Nephron (organoid): ENCODE measurements around the gene HDDC3.

Experiments
- H3K27ac Mint-ChIP-seq, 3 experiments: 2 replicates each; pipeline ENCODE4 v1.8.0; 2020; ENCODE audit warnings: mixed read lengths in 3 of 3, mild to moderate bottlenecking in 2 of 3, moderate library complexity in 1 of 3
- H3K27me3 Mint-ChIP-seq: 2 replicates; pipeline ENCODE4 v1.8.0; 2021; ENCODE audit warnings: low read depth, mild to moderate bottlenecking, moderate library complexity, mixed read lengths
- H3K36me3 Mint-ChIP-seq: 2 replicates; pipeline ENCODE4 v1.8.0; 2020; ENCODE audit warnings: low read depth, mixed read lengths
- H3K4me1 Mint-ChIP-seq: 2 replicates; pipeline ENCODE4 v1.8.0; 2020; ENCODE audit warnings: mixed read lengths
- H3K4me3 Mint-ChIP-seq, 3 experiments: 2 replicates each; pipeline ENCODE4 v1.8.0; 2020; ENCODE audit warnings: mild to moderate bottlenecking in 3 of 3, mixed read lengths in 3 of 3, moderate library complexity in 2 of 3
- H3K9me3 Mint-ChIP-seq: 2 replicates; pipeline ENCODE4 v1.8.0; 2020; ENCODE audit warnings: mixed read lengths
- TF ChIP-seq, protein P1 (sequence below), 3 experiments: fragments of 200-600 bp; sonication (generic); IDR thresholded peaks; one replicate each; pipeline ENCODE4 v1.5.0; 2021; ENCODE audit warnings: antibody characterized with exemption in 3 of 3; ENCODE audit not compliant: unreplicated experiment in 3 of 3

Gene HDDC3

GRCh38 chr15:90915216-90915807 lies 17.0 kb downstream of the HDDC3 start:
- H3K27ac Mint-ChIP-seq, result peak overlapping the region in 2 of 3 experiments; percentile 2 to 63
- H3K4me3 Mint-ChIP-seq, result no peak overlapping the region
- peaks cover 12% of the 10 kb centered on the region for H3K4me1 Mint-ChIP-seq
- peaks cover 48% of the 10 kb centered on the region for H3K36me3 Mint-ChIP-seq
- no peaks in the 10 kb centered on the region for H3K27me3 Mint-ChIP-seq
- no peaks in the 10 kb centered on the region for H3K9me3 Mint-ChIP-seq
- TF ChIP-seq, protein P1, sequence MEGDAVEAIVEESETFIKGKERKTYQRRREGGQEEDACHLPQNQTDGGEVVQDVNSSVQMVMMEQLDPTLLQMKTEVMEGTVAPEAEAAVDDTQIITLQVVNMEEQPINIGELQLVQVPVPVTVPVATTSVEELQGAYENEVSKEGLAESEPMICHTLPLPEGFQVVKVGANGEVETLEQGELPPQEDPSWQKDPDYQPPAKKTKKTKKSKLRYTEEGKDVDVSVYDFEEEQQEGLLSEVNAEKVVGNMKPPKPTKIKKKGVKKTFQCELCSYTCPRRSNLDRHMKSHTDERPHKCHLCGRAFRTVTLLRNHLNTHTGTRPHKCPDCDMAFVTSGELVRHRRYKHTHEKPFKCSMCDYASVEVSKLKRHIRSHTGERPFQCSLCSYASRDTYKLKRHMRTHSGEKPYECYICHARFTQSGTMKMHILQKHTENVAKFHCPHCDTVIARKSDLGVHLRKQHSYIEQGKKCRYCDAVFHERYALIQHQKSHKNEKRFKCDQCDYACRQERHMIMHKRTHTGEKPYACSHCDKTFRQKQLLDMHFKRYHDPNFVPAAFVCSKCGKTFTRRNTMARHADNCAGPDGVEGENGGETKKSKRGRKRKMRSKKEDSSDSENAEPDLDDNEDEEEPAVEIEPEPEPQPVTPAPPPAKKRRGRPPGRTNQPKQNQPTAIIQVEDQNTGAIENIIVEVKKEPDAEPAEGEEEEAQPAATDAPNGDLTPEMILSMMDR (IDR thresholded peaks at IDR 0.05; ENCODE audit: unreplicated experiment in 3 of 3), result no peak

GRCh38 chr15:90914305-90915080 lies 17.9 kb downstream of the HDDC3 start:
- peaks cover 12% of the 10 kb centered on the region for H3K4me1 Mint-ChIP-seq
- no peaks in the 10 kb centered on the region for H3K9me3 Mint-ChIP-seq
- H3K4me3 Mint-ChIP-seq, result no peak overlapping the region
- no peaks in the 10 kb centered on the region for H3K27me3 Mint-ChIP-seq
- peaks cover 40% of the 10 kb centered on the region for H3K36me3 Mint-ChIP-seq
- TF ChIP-seq, protein P1 (IDR thresholded peaks at IDR 0.05; ENCODE audit: unreplicated experiment in 3 of 3), result no peak
- peak overlapping the region in 1 of 3 experiments; percentile 63 for H3K27ac Mint-ChIP-seq

- H3K4me3 Mint-ChIP-seq, result no peak overlapping the region
- H3K36me3 Mint-ChIP-seq, result peaks cover 40% of the 10 kb centered on the region
- no peaks in the 10 kb centered on the region for H3K27me3 Mint-ChIP-seq
- TF ChIP-seq, protein P1 (IDR thresholded peaks at IDR 0.05; ENCODE audit: unreplicated experiment in 3 of 3), result no peak
- H3K9me3 Mint-ChIP-seq, result no peaks in the 10 kb centered on the region
- H3K27ac Mint-ChIP-seq, result no peak overlapping the region
- H3K4me1 Mint-ChIP-seq, result peaks cover 12% of the 10 kb centered on the region
Observed at GRCh38 chr15:90913398-90913944, 18.9 kb downstream of the HDDC3 start.

DNA sequence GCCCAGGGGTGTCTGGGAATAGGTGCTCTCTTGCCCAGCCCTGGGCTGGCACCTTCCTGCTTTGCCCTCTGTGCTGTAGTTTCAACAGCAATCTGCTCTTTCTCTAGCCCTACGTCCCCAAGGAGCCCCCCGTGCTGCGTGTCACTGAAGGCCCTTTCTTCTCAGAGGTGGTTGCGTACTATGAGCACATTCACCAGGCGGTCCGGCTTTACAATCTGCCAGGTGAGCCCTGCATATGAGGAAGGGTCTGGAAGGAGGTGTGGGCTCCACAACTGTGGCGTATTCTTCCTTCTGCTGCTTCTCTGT lies 19.6 kb downstream of the HDDC3 start:
- TF ChIP-seq, protein P1 (IDR thresholded peaks at IDR 0.05; ENCODE audit: unreplicated experiment in 3 of 3), result no peak
- peaks cover 12% of the 10 kb centered on the region for H3K4me1 Mint-ChIP-seq
- H3K27me3 Mint-ChIP-seq, result no peaks in the 10 kb centered on the region
- H3K36me3 Mint-ChIP-seq, result peaks cover 35% of the 10 kb centered on the region
- no peak overlapping the region for H3K4me3 Mint-ChIP-seq
- no peak overlapping the region for H3K27ac Mint-ChIP-seq
- H3K9me3 Mint-ChIP-seq, result no peaks in the 10 kb centered on the region

DNA sequence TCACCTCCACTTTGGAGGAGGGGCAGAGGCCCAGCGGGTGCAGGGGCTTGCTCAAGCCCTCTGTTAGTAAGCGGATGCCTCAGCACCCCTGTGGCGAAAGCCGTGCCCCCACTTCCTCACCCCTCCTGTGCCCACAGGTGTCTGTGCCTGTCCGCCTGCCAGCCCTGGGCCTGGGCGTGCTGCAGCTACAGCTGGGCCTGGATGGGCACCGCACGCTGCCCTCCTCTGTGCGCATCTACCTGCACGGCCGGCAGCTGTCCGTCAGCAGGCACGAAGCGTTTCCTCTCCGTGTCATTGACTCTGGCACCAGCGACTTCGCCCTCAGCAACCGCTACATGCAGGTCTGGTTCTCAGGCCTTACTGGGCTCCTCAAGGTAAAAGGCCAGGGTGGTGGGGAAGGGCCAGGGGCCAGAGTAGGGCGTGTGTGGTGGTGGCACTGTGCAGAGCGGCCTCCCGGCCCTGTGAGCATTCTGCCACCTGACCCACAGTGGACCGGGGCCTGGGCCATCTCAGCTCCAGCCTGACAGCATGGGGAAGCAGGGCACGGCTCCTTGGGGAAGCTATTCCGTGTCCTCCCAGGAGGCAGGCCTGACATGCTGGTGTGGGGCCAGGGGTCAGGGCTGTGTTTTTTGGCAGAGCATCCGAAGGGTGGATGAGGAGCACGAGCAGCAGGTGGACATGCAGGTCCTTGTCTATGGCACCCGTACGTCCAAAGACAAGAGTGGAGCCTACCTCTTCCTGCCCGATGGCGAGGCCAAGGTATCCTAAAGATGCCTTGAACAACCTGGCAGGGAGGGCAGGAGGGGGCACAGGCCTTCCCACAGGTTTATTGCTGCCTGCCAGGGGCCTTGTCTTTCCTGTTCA lies 20.2 kb downstream of the HDDC3 start:
- H3K27me3 Mint-ChIP-seq, result no peaks in the 10 kb centered on the region

More for the DNA sequence above, 20.2 kb downstream of the HDDC3 start:
- Mint-ChIP-seq H3K27ac (no peak overlapping the region), H3K36me3 (peaks cover 33% of the 10 kb centered on the region), H3K4me3 (no peak overlapping the region), H3K9me3 (no peaks in the 10 kb centered on the region), H3K4me1 (peaks cover 12% of the 10 kb centered on the region)
- TF ChIP-seq, protein P1 (IDR thresholded peaks at IDR 0.05; ENCODE audit: unreplicated experiment in 3 of 3), result no peak
